Fibroblast of lung (primary cell): ENCODE measurements around the gene ZCCHC14. TPM values are rescaled to one million over a fixed set of nuclear protein-coding genes. Genes with fewer than 3 reads are reported as not detected.

Experiments used
- DNase-seq, 2 donors: peaks; one replicate each; pipeline versions ENCODE4 v3.0.0 to v3.0.0-alpha.2; 2010; ENCODE audit warnings: low read depth in 2 of 2
- H2AFZ ChIP-seq: 2 replicates; pipeline ENCODE4 v1.5.1; 2012; ENCODE audit warnings: low read length, control low read depth, inconsistent platforms
- H3K27ac ChIP-seq: 2 replicates; pipeline ENCODE4 v1.5.1; 2011; ENCODE audit warnings: low read length, control low read depth; ENCODE audit not compliant: insufficient read depth
- H3K27me3 ChIP-seq: 2 replicates; pipeline ENCODE4 v1.5.1; 2011; ENCODE audit warnings: mild to moderate bottlenecking, low read length; ENCODE audit not compliant: control insufficient read depth, insufficient read depth
- H3K36me3 ChIP-seq: 2 replicates; pipeline ENCODE4 v1.5.1; 2011; ENCODE audit warnings: low read length; ENCODE audit not compliant: control insufficient read depth, insufficient read depth
- H3K4me1 ChIP-seq: 2 replicates; pipeline ENCODE4 v1.5.1; 2011; ENCODE audit warnings: low read length; ENCODE audit not compliant: control insufficient read depth, insufficient read depth; ENCODE audit errors: extremely low read depth
- H3K4me2 ChIP-seq: 2 replicates; pipeline ENCODE4 v1.5.1; 2011; ENCODE audit warnings: low read length, control low read depth; ENCODE audit not compliant: insufficient read depth; ENCODE audit errors: extremely low read depth
- H3K4me3 ChIP-seq, 4 experiments: fragments of 200-600 bp in 1 of 4; sonication (generic) in 1 of 4; replicated peaks in 1 of 4; 2 replicates each; pipeline ENCODE4 v1.5.1; 2011 to 2016; ENCODE audit warnings: low read length in 4 of 4, low read depth in 3 of 4, mild to moderate bottlenecking in 3 of 4, control low read depth in 2 of 4, inconsistent platforms in 1 of 4, mixed read lengths in 1 of 4; ENCODE audit not compliant: insufficient read depth in 1 of 4; ENCODE audit errors: control extremely low read depth in 1 of 4
- H3K79me2 ChIP-seq: 2 replicates; pipeline ENCODE4 v1.5.1; 2012; ENCODE audit warnings: mild to moderate bottlenecking, low read length, inconsistent platforms; ENCODE audit not compliant: control insufficient read depth, insufficient read depth
- H3K9ac ChIP-seq: 2 replicates; pipeline ENCODE4 v1.5.1; 2011; ENCODE audit warnings: mild to moderate bottlenecking, low read length, control low read depth; ENCODE audit not compliant: insufficient read depth
- H3K9me3 ChIP-seq: 2 replicates; pipeline ENCODE4 v1.5.1; 2012; ENCODE audit warnings: low read depth, low read length; ENCODE audit not compliant: control insufficient read depth, insufficient read depth
- H4K20me1 ChIP-seq: 2 replicates; pipeline ENCODE4 v1.5.1; 2011; ENCODE audit warnings: low read length; ENCODE audit not compliant: control insufficient read depth, insufficient read depth; ENCODE audit errors: extremely low read depth
- EZH2 ChIP-seq: IDR thresholded peaks from 2 replicates; pipeline ENCODE4 v1.5.1; 2012; ENCODE audit warnings: low read length, control low read depth, mild to moderate bottlenecking; ENCODE audit errors: missing control alignments
- polyA plus RNA-seq, 2 donors: library from polyadenylated mRNA; depleted of rRNA in 1 of 2; stranded (reverse) in 1 of 2; unstranded in 1 of 2; fragments of >200 nt; gene quantifications; 2 replicates each; pipeline ENCODE4 v1.2.1, GENCODE V29; 2011 to 2012; ENCODE audit warnings: missing spikeins in 1 of 2
- total RNA-seq: library from RNA; depleted of rRNA; stranded (reverse); fragments of >200 nt; gene quantifications from 2 replicates; pipeline ENCODE4 v1.2.1, GENCODE V29; 2014
- TF ChIP-seq, protein P1 (sequence below), 2 donors: IDR thresholded peaks in 1 of 2; conservative IDR thresholded peaks in 1 of 2; 1 replicate in 1 of 2; 2 replicates in 1 of 2; pipeline ENCODE4 v1.5.1; 2011 to 2012; ENCODE audit warnings: low read length in 2 of 2, control low read depth in 1 of 2, inconsistent platforms in 1 of 2, low read depth in 1 of 2, mild to moderate bottlenecking in 1 of 2

The ZCCHC14 gene
- total and polyA plus RNA-seq, 2 donors (not counting 1 experiment from before 2014, with no cell fraction given): 6.4 to 16.3 TPM

GRCh38 chr16:87474017-87474416 is 18.8 kb downstream of the ZCCHC14 start:
- H3K27ac ChIP-seq: no peak overlapping the region
- no peaks in the 10 kb centered on the region for H4K20me1 ChIP-seq
- H3K79me2 ChIP-seq: peaks cover 59% of the 10 kb centered on the region

DNA sequence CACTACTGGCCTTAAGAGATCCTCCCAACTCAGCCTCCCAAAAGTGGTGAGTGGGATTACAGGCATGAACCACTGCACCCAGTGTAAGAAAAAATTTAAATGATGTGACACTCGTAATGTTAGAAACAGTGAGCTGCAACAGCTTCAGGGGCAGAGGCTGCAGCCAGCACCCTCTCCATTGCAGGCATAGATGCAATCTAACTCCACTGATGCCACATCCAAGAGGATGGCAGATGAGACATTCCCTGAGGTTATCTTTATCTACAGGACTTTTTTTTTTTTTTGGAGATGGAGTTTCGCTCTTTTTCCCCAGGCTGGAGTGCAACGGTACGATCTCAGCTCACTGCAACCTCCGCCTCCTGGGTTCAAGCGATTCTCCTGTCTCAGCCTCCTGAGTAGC is 19.9 kb downstream of the ZCCHC14 start:
- Histone ChIP-seq H3K4me2 (no peak overlapping the region), H4K20me1 (no peaks in the 10 kb centered on the region), H3K27ac (no peak overlapping the region), H3K4me3 (no peak overlapping the region), H3K9me3 (no peaks in the 10 kb centered on the region), H3K27me3 (no peaks in the 10 kb centered on the region), H2AFZ (no peak overlapping the region), H3K4me1 (peaks cover 10% of the 10 kb centered on the region), H3K36me3 (peaks cover 1% of the 10 kb centered on the region), H3K79me2 (peaks cover 66% of the 10 kb centered on the region), H3K9ac (no peak overlapping the region)
- DNase-seq: no peak
- no peak for TF ChIP-seq EZH2
- TF ChIP-seq, protein P1, sequence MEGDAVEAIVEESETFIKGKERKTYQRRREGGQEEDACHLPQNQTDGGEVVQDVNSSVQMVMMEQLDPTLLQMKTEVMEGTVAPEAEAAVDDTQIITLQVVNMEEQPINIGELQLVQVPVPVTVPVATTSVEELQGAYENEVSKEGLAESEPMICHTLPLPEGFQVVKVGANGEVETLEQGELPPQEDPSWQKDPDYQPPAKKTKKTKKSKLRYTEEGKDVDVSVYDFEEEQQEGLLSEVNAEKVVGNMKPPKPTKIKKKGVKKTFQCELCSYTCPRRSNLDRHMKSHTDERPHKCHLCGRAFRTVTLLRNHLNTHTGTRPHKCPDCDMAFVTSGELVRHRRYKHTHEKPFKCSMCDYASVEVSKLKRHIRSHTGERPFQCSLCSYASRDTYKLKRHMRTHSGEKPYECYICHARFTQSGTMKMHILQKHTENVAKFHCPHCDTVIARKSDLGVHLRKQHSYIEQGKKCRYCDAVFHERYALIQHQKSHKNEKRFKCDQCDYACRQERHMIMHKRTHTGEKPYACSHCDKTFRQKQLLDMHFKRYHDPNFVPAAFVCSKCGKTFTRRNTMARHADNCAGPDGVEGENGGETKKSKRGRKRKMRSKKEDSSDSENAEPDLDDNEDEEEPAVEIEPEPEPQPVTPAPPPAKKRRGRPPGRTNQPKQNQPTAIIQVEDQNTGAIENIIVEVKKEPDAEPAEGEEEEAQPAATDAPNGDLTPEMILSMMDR (conservative IDR thresholded peaks at IDR 0.05 in 1 of 2, IDR thresholded peaks at IDR 0.05 in 1 of 2; ENCODE audit: low read depth in 1 of 2, low read length in 2 of 2): no peak

More at GRCh38 chr16:87474017-87474416, 18.8 kb downstream of the ZCCHC14 start:
- no peak overlapping the region for H3K4me2 ChIP-seq
- no peak overlapping the region for H3K4me3 ChIP-seq
- no peaks in the 10 kb centered on the region for H3K27me3 ChIP-seq
- TF ChIP-seq, protein P1 (conservative IDR thresholded peaks at IDR 0.05 in 1 of 2, IDR thresholded peaks at IDR 0.05 in 1 of 2; ENCODE audit: low read depth in 1 of 2, low read length in 2 of 2): no peak
- TF ChIP-seq EZH2: no peak
- H3K9me3 ChIP-seq: no peaks in the 10 kb centered on the region
- H3K9ac ChIP-seq: no peak overlapping the region
- H3K36me3 ChIP-seq: peaks cover 1% of the 10 kb centered on the region
- H2AFZ ChIP-seq: no peak overlapping the region
- DNase-seq: no peak
- H3K4me1 ChIP-seq: peaks cover 5% of the 10 kb centered on the region

- Histone ChIP-seq H3K27me3 (no peaks in the 10 kb centered on the region), H3K9ac (no peak overlapping the region), H3K36me3 (peaks cover 1% of the 10 kb centered on the region), H3K9me3 (no peaks in the 10 kb centered on the region), H3K4me1 (peaks cover 10% of the 10 kb centered on the region), H2AFZ (no peak overlapping the region), H3K79me2 (peaks cover 64% of the 10 kb centered on the region), H3K4me3 (no peak overlapping the region), H3K27ac (no peak overlapping the region), H4K20me1 (no peaks in the 10 kb centered on the region), H3K4me2 (no peak overlapping the region)
- TF ChIP-seq, protein P1 (conservative IDR thresholded peaks at IDR 0.05 in 1 of 2, IDR thresholded peaks at IDR 0.05 in 1 of 2; ENCODE audit: low read depth in 1 of 2, low read length in 2 of 2): no peak
- no peak for TF ChIP-seq EZH2
- no peak for DNase-seq
These were observed 20.6 kb downstream of the ZCCHC14 start for GRCh38 chr16:87472142-87472778.
